ENCODE results near the gene ARHGEF40. TPM values are rescaled to one million over a fixed set of nuclear protein-coding genes. Genes with fewer than 3 reads are reported as not detected.

Gene ARHGEF40
- total RNA-seq, 3 donors from 2014 or later, result 33.7 to 51.4 (median 40.6) TPM

DNA sequence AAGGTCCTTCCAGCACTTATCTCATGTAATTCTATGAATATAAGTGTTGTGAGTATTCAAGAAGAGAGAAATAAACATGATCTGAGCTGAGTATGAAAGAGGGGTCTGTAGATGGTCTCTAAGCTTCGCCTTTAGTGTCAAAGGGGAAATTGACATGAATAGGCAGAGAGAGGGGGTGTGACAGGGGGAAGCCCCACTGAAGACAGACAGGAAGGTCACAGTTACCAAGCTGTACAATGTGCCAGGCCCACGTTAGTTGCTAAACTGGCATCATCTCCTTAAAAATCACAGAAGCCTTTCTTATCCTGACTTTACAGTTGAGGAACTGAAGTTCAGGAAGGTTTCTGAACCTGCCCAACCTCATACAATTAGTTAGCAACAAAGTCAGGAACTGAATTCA, 7.6 kb downstream of the ARHGEF40 start:
- Histone ChIP-seq H3K4me3 (no peak overlapping the region), H3K4me1 (peaks cover 3 to 4% of the 10 kb centered on the region in 2 donors), H3K36me3 (peaks cover 7% of the 10 kb centered on the region), H3K9me3 (no peaks in the 10 kb centered on the region), H3K27me3 (no peaks in the 10 kb centered on the region), H3K27ac (no peak overlapping the region)
- TF ChIP-seq, protein P1, sequence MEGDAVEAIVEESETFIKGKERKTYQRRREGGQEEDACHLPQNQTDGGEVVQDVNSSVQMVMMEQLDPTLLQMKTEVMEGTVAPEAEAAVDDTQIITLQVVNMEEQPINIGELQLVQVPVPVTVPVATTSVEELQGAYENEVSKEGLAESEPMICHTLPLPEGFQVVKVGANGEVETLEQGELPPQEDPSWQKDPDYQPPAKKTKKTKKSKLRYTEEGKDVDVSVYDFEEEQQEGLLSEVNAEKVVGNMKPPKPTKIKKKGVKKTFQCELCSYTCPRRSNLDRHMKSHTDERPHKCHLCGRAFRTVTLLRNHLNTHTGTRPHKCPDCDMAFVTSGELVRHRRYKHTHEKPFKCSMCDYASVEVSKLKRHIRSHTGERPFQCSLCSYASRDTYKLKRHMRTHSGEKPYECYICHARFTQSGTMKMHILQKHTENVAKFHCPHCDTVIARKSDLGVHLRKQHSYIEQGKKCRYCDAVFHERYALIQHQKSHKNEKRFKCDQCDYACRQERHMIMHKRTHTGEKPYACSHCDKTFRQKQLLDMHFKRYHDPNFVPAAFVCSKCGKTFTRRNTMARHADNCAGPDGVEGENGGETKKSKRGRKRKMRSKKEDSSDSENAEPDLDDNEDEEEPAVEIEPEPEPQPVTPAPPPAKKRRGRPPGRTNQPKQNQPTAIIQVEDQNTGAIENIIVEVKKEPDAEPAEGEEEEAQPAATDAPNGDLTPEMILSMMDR (IDR thresholded peaks at IDR 0.05), result no peak
- no peak for TF ChIP-seq POLR2A (IDR thresholded peaks at IDR 0.05)
- TF ChIP-seq POLR2AphosphoS5 (IDR thresholded peaks at IDR 0.05), result no peak
- no peak for DNase-seq (ENCODE audit: low spot score in 2 of 2)
- intact Hi-C loops (cut with DNase I; ENCODE audit: low total_unique reads), result no loop called here

DNA sequence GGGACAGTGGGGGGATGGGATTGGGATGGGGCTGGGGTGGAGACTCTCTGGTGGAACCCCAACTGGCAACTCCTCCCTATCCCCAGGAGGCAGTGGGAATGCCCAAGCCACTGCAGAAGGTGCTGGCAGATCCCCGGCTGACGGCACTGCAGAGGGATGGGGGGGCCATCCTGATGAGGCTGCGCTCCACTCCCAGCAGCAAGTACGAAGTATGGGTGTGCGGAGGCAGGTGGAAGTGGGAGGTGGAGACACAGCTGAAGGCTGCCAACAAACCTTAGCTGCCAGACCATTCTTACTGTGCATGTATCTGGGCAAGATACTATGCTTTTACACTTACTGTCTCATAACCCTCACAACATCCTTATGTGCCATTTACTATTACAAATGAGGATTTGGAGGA, 8.2 kb downstream of the ARHGEF40 start:
- TF ChIP-seq POLR2A (IDR thresholded peaks at IDR 0.05) (no peak), POLR2AphosphoS5 (IDR thresholded peaks at IDR 0.05) (no peak)
- TF ChIP-seq, protein P1 (IDR thresholded peaks at IDR 0.05), result no peak
- no peaks in the 10 kb centered on the region for H3K9me3 ChIP-seq
- no peak overlapping the region for H3K4me3 ChIP-seq
- no peak overlapping the region for H3K27ac ChIP-seq
- no peak for DNase-seq (ENCODE audit: low spot score in 2 of 2)
- intact Hi-C loops (cut with DNase I; ENCODE audit: low total_unique reads), result no loop called here
- H3K27me3 ChIP-seq, result no peaks in the 10 kb centered on the region
- H3K4me1 ChIP-seq, result no peaks in the 10 kb centered on the region
- H3K36me3 ChIP-seq, result peaks cover 7% of the 10 kb centered on the region

DNA sequence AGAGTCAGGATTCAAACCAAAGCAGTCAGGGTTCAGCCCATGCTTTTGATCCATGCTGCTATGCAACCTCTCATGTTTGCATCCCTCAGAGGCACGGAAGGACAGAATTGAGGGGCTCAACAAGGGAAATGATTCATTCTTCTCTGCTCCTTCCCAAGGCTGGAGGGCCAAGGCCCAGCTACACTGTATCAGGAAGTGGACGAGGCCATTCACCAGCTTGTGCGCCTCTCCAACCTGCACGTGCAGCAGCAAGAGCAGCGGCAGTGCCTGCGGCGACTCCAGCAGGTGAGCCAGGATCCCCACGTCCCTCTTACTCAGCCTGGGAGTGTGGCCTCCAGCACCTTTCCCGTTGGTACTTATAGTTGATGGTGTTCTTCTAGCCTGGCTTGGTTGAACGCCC, 8.6 kb downstream of the ARHGEF40 start:
- TF ChIP-seq, protein P1 (IDR thresholded peaks at IDR 0.05), result no peak
- TF ChIP-seq POLR2AphosphoS5 (IDR thresholded peaks at IDR 0.05), result no peak
- TF ChIP-seq POLR2A (IDR thresholded peaks at IDR 0.05), result no peak
- no peak for DNase-seq (ENCODE audit: low spot score in 2 of 2)
- Histone ChIP-seq H3K36me3 (peaks cover 7% of the 10 kb centered on the region), H3K4me1 (no peaks in the 10 kb centered on the region), H3K27me3 (no peaks in the 10 kb centered on the region), H3K9me3 (no peaks in the 10 kb centered on the region), H3K4me3 (no peak overlapping the region), H3K27ac (no peak overlapping the region)
- intact Hi-C loops (cut with DNase I; ENCODE audit: low total_unique reads), result no loop called here

DNA sequence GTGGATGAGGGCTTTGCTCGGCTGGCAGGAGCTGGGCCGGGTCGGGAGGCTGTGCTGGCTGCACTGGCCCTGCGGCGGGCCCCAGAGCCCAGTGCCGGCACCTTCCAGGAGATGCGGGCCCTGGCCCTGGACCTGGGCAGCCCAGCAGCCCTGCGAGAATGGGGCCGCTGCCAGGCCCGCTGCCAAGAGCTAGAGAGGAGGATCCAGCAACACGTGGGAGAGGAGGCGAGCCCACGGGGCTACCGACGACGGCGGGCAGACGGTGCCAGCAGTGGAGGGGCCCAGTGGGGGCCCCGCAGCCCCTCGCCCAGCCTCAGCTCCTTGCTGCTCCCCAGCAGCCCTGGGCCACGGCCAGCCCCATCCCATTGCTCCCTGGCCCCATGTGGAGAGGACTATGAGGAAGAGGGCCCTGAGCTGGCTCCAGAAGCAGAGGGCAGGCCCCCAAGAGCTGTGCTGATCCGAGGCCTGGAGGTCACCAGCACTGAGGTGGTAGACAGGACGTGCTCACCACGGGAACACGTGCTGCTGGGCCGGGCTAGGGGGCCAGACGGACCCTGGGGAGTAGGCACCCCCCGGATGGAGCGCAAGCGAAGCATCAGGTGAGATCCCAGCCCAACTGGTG, 11.5 kb downstream of the ARHGEF40 start:
- intact Hi-C loops (cut with DNase I; ENCODE audit: low total_unique reads), result no loop called here
- Histone ChIP-seq H3K4me3 (no peak overlapping the region), H3K4me1 (no peaks in the 10 kb centered on the region), H3K27ac (no peak overlapping the region), H3K36me3 (peaks cover 7% of the 10 kb centered on the region), H3K27me3 (no peaks in the 10 kb centered on the region), H3K9me3 (no peaks in the 10 kb centered on the region)
- TF ChIP-seq, protein P1 (IDR thresholded peaks at IDR 0.05), result no peak
- TF ChIP-seq POLR2AphosphoS5 (IDR thresholded peaks at IDR 0.05), result no peak
- TF ChIP-seq POLR2A (IDR thresholded peaks at IDR 0.05), result no peak
- DNase-seq (ENCODE audit: low spot score in 2 of 2), result no peak

DNA sequence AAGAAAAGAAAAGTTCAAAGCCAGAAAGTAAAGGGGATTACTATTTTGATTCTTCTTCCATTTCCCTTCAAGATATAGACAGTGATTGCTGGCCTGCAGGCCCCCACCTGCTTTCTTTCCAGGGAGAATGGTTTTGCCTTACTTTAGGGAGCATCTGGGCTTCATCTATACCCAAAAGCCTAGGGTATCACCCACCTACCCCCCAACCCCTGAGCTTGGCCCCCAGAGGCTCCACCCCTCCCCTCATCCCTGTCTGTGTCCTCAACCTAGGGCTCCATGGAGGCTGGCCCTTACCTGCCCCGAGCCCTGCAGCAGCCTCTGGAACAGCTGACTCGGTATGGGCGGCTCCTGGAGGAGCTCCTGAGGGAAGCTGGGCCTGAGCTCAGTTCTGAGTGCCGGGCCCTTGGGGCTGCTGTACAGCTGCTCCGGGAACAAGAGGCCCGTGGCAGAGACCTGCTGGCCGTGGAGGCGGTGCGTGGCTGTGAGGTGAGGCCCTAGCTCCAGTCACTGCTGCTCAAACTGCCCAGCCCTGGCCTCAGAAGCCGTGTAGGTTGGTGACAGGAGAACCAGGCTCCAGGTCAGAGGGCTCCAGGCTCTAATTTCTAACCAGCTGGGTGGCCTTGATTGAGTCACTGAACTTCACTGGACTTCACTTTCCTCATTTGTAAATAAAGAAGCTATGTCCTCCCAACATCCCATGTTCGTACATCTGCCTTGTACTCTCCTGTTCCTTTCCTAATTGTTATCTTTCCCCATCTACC, 13.6 kb downstream of the ARHGEF40 start:
- no peaks in the 10 kb centered on the region for H3K4me1 ChIP-seq
- H3K4me3 ChIP-seq, result no peak overlapping the region
- H3K9me3 ChIP-seq, result no peaks in the 10 kb centered on the region
- H3K27me3 ChIP-seq, result no peaks in the 10 kb centered on the region
- peaks cover 7% of the 10 kb centered on the region for H3K36me3 ChIP-seq
- DNase-seq (ENCODE audit: low spot score in 2 of 2), result no peak
- no peak overlapping the region for H3K27ac ChIP-seq
- TF ChIP-seq, protein P1 (IDR thresholded peaks at IDR 0.05), result no peak
- TF ChIP-seq POLR2A (IDR thresholded peaks at IDR 0.05) (no peak), POLR2AphosphoS5 (IDR thresholded peaks at IDR 0.05) (no peak)
- intact Hi-C loops (cut with DNase I; ENCODE audit: low total_unique reads), result no loop called here
